ENCODE measurements around the gene THSD4.

- TF ChIP-seq POLR2A (IDR thresholded peaks at IDR 0.05), result no peak
- no peak for TF ChIP-seq CTCF (IDR thresholded peaks at IDR 0.05)
Measured at GRCh38 chr15:71198846-71199245, 83.6 kb downstream of the THSD4 start.

All from thyroid gland (tissue), 4 donors.